Measurements from ENCODE around the gene PLAAT5. TPM values are rescaled to one million over a fixed set of nuclear protein-coding genes. Genes with fewer than 3 reads are reported as not detected.
A peak's percentile ranks its signal among the peaks of the same experiment; 100 is the strongest.

The PLAAT5 gene
- total and polyA plus RNA-seq, 2 of the 8 experiments (the other 6 are each of a cell fraction or from before 2014, with no cell fraction given), result 16.0 to 18.7 TPM

- 63% methylated on average over 4 of the region's 4 CpGs; no CpG with 5 or more reads in 1 of the 2 experiments for WGBS, 2 experiments (ENCODE audit: extremely low coverage in 1 of 2, insufficient coverage in 1 of 2, insufficient read length in 1 of 2, insufficient replicate concordance in 2 of 2, low coverage in 1 of 2, low lambda C conversion rate in 2 of 2, missing lambda C conversion rate in 1 of 2)
- Histone ChIP-seq H3K36me3 (ENCODE audit: control insufficient read depth in 2 of 4, insufficient read depth in 4 of 4, low read length in 3 of 4) (0 out of 8 replicates have a peak, but pooled peaks cover 0 to 3% (median 0%) of the 10 kb centered on the region in 4 experiments), H3K27me3 (replicated peaks in 1 of 4; ENCODE audit: control insufficient read depth in 3 of 4, extremely low read depth in 1 of 4, insufficient read depth in 3 of 4, low read length in 3 of 4) (no peaks in the 10 kb centered on the region), H2BK20ac (ENCODE audit: low read length) (0 out of 2 replicates have a peak overlapping the region, but pooled peaks have one; percentile 53), H3K56ac (replicated peaks; ENCODE audit: insufficient read length, low read depth, low read length) (no peak overlapping the region), H3K18ac (ENCODE audit: extremely low read depth, low read length) (no peak overlapping the region), H4K8ac (ENCODE audit: extremely low read depth, insufficient read depth, low read length) (no peak overlapping the region), H3K79me1 (ENCODE audit: low read depth, low read length) (no peaks in the 10 kb centered on the region), H3K4me1 (replicated peaks in 1 of 4; ENCODE audit: control insufficient read depth in 3 of 4, insufficient read depth in 4 of 4, low read length in 3 of 4) (peaks cover 4 to 10% (median 9%) of the 10 kb centered on the region in 4 experiments), H3K4ac (replicated peaks; ENCODE audit: insufficient read length, low read depth, low read length) (no peak overlapping the region), H3K9ac (replicated peaks in 1 of 4; ENCODE audit: extremely low read depth in 1 of 4, low read depth in 3 of 4, low read length in 3 of 4) (no peak overlapping the region), H3K23ac (ENCODE audit: insufficient read length) (no peak overlapping the region), H4K20me1 (replicated peaks in 1 of 2; ENCODE audit: control insufficient read depth in 1 of 2, insufficient read depth in 2 of 2, low read length in 2 of 2) (no peaks in the 10 kb centered on the region), H4K91ac (replicated peaks; ENCODE audit: insufficient read length, low read length) (no peak overlapping the region), H3K4me3 (ENCODE audit: extremely low read depth in 1 of 4, insufficient read depth in 2 of 4, low read depth in 3 of 4, low read length in 4 of 4) (no peak overlapping the region), H3K14ac (ENCODE audit: insufficient read length) (no peak overlapping the region), H4K5ac (ENCODE audit: insufficient read length, low read depth, low read length) (no peak overlapping the region), H3K4me2 (ENCODE audit: insufficient read depth in 1 of 2, low read depth in 2 of 2, low read length in 2 of 2) (no peak overlapping the region; a peak in 1 of 4 replicates), H3K79me2 (ENCODE audit: control insufficient read depth in 1 of 2, insufficient read depth in 2 of 2, low read length in 2 of 2) (no peaks in the 10 kb centered on the region), H2BK5ac (ENCODE audit: low read depth, low read length) (no peak overlapping the region), H3K23me2 (ENCODE audit: low read depth, low read length) (no peaks in the 10 kb centered on the region), H2BK120ac (replicated peaks; ENCODE audit: low read depth, low read length) (peak overlapping the region; percentile 41), H2BK15ac (ENCODE audit: low read length) (no peak overlapping the region), H2BK12ac (ENCODE audit: low read depth, low read length) (no peak overlapping the region), H3K9me3 (ENCODE audit: insufficient read depth in 2 of 2, low read depth in 1 of 2, low read length in 1 of 2) (no peaks in the 10 kb centered on the region), H2AFZ (ENCODE audit: low read length) (no peak overlapping the region), H2AK5ac (ENCODE audit: low read depth, low read length) (no peak overlapping the region), H3K27ac (ENCODE audit: low read depth, low read length) (no peak overlapping the region)
- CTCF ChIA-PET (ENCODE audit: partially characterized antibody), result no interaction called here
- DNase-seq (ENCODE audit: low read depth in 1 of 2, low spot score in 2 of 2), result no peak
- FAIRE-seq, result no peak
- TF ChIP-seq SRF (IDR thresholded peaks at IDR 0.05; ENCODE audit: low read depth, low read length) (no peak), CHD2 (IDR thresholded peaks at IDR 0.05; ENCODE audit: low read length) (no peak), ZNF274 (IDR thresholded peaks at IDR 0.05; ENCODE audit: borderline replicate concordance, extremely low read depth, low read length) (no peak), RNF2 (IDR thresholded peaks at IDR 0.05; ENCODE audit: borderline replicate concordance, low read depth, low read length, missing control alignments, poor library complexity, severe bottlenecking) (no peak), CHD1 (IDR thresholded peaks at IDR 0.05; ENCODE audit: low read depth, low read length) (no peak), SAP30 (IDR thresholded peaks at IDR 0.05; ENCODE audit: insufficient read depth, insufficient replicate concordance, low read length) (no peak), BCL11A (IDR thresholded peaks at IDR 0.05; ENCODE audit: low read depth in 2 of 2, low read length in 2 of 2) (no peak), KDM4A (IDR thresholded peaks at IDR 0.05; ENCODE audit: low read depth, low read length, severe bottlenecking) (no peak), JUND (IDR thresholded peaks at IDR 0.05; ENCODE audit: low read length) (no peak), PHF8 (conservative IDR thresholded peaks at IDR 0.05; ENCODE audit: low read depth, low read length) (no peak), TCF12 (IDR thresholded peaks at IDR 0.05; ENCODE audit: low read depth, low read length) (no peak)
- TF ChIP-seq, protein P1, sequence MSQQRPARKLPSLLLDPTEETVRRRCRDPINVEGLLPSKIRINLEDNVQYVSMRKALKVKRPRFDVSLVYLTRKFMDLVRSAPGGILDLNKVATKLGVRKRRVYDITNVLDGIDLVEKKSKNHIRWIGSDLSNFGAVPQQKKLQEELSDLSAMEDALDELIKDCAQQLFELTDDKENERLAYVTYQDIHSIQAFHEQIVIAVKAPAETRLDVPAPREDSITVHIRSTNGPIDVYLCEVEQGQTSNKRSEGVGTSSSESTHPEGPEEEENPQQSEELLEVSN (IDR thresholded peaks at IDR 0.05), result no peak
- TF ChIP-seq, protein P2, sequence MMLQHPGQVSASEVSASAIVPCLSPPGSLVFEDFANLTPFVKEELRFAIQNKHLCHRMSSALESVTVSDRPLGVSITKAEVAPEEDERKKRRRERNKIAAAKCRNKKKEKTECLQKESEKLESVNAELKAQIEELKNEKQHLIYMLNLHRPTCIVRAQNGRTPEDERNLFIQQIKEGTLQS (IDR thresholded peaks at IDR 0.05; ENCODE audit: insufficient read depth, low read depth, low read length), result no peak
- POLR2A ChIA-PET (ENCODE audit: partially characterized antibody), result interaction anchor here (1.0 to 1.7 kb wide), 3 partner anchors 9 to 36 kb away, joined by 4 to 6 read pairs (median 5); partner anchors contain the start of genes PLAAT4 and PLAAT5
These were observed 8.9 kb upstream of the PLAAT5 start for GRCh38 chr11:63499874-63500273.
